ENCODE results near the gene OBSCN.

OBSCN gene

GRCh38 chr1:228207851-228208821 is at the start of gene OBSCN:
Gene OBSCN, plus strand, starts transcription at chr1:228208044. Its CDS starts 3,740 bp downstream, at chr1:228211784.
- H3K4me1 ChIP-seq (ENCODE audit: control insufficient read depth in 2 of 2, insufficient read depth in 2 of 2, low read length in 2 of 2) = no peaks in the 10 kb centered on the region
- H3K9ac ChIP-seq (ENCODE audit: low read depth in 1 of 2, low read length in 2 of 2) = no peak within 1 kb of the TSS
- H3K36me3 ChIP-seq (ENCODE audit: control insufficient read depth in 2 of 2, insufficient read depth in 2 of 2, low read length in 2 of 2) = no peaks in the 10 kb centered on the region
- no peaks in the 10 kb centered on the region for H3K9me3 ChIP-seq (ENCODE audit: control insufficient read depth in 2 of 2, low read length in 2 of 2)
- no peak within 1 kb of the TSS for H3K27ac ChIP-seq (ENCODE audit: low read depth in 2 of 2, low read length in 2 of 2)
- H3K27me3 ChIP-seq (ENCODE audit: control insufficient read depth in 2 of 2, insufficient read depth in 2 of 2, low read length in 2 of 2) = peaks cover 0 to 4% of the 10 kb centered on the region in 2 donors
- H3K4me3 ChIP-seq (ENCODE audit: low read length in 2 of 2) = no peak within 1 kb of the TSS

DNA sequence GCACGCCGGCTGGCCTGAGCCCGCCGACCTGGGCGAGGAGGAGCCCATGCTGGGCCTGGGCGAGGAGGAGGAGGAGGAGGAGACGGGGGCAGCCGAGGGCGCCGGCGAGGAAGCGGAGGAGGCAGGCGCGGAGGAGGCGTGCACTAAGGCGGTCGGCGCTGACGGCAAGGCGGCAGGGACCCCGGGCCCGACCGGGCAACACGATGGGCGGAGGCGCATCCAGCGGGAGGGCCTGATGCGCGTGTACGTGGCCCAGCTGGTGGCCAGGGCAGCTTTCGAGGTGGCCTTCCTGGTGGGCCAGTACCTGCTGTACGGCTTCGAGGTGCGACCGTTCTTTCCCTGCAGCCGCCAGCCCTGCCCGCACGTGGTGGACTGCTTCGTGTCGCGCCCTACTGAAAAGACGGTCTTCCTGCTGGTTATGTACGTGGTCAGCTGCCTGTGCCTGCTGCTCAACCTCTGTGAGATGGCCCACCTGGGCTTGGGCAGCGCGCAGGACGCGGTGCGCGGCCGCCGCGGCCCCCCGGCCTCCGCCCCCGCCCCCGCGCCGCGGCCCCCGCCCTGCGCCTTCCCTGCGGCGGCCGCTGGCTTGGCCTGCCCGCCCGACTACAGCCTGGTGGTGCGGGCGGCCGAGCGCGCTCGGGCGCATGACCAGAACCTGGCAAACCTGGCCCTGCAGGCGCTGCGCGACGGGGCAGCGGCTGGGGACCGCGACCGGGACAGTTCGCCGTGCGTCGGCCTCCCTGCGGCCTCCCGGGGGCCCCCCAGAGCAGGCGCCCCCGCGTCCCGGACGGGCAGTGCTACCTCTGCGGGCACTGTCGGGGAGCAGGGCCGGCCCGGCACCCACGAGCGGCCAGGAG is 49.5 kb upstream of the OBSCN start:
- H3K27ac ChIP-seq (ENCODE audit: low read depth in 2 of 2, low read length in 2 of 2) = no peak overlapping the region
- peaks cover 5 to 6% of the 10 kb centered on the region in 2 donors for H3K4me1 ChIP-seq (ENCODE audit: control insufficient read depth in 2 of 2, insufficient read depth in 2 of 2, low read length in 2 of 2)
- no peaks in the 10 kb centered on the region for H3K36me3 ChIP-seq (ENCODE audit: control insufficient read depth in 2 of 2, insufficient read depth in 2 of 2, low read length in 2 of 2)
- H3K9ac ChIP-seq (ENCODE audit: low read depth in 1 of 2, low read length in 2 of 2) = no peak overlapping the region
- H3K4me3 ChIP-seq (ENCODE audit: low read length in 2 of 2) = no peak overlapping the region
- H3K27me3 ChIP-seq (ENCODE audit: control insufficient read depth in 2 of 2, insufficient read depth in 2 of 2, low read length in 2 of 2) = peaks cover 0 to 2% of the 10 kb centered on the region in 2 donors
- H3K9me3 ChIP-seq (ENCODE audit: control insufficient read depth in 2 of 2, low read length in 2 of 2) = no peaks in the 10 kb centered on the region

DNA sequence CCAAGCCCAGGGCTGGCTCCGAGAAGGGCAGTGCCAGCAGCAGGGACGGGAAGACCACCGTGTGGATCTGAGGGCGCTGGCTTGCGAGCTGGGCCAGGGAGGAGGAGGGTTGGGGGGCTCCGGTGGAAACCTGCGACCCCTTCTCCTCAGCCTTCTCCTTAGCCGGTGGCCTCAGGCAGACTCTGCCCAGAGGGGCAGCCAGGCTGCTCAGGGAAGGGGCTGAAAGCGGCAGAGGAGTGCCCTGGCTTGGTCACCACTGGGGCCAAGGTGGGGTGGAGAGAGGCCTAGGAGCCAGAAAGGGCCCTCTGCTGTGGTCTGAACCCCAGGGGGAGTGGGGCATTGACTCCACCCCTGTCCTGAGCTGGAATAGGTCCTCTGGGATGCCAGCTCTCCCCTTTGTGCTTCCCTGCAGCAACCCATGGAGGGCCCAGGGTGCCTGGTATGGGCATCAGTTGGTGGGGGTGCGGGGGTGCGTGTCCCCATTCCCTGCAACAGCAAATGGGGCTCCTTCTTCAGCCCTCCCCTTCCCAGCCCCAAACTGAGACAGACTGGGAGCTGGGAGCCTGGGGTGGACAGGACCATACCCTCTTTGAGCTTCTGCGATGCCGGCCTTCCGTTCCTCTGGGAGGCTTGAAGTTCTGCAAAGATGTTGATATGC is 48.7 kb upstream of the OBSCN start:
- Histone ChIP-seq H3K9ac (ENCODE audit: low read depth in 1 of 2, low read length in 2 of 2) (no peak overlapping the region), H3K36me3 (ENCODE audit: control insufficient read depth in 2 of 2, insufficient read depth in 2 of 2, low read length in 2 of 2) (no peaks in the 10 kb centered on the region), H3K9me3 (ENCODE audit: control insufficient read depth in 2 of 2, low read length in 2 of 2) (no peaks in the 10 kb centered on the region), H3K4me1 (ENCODE audit: control insufficient read depth in 2 of 2, insufficient read depth in 2 of 2, low read length in 2 of 2) (peaks cover 5 to 6% of the 10 kb centered on the region in 2 donors), H3K27ac (ENCODE audit: low read depth in 2 of 2, low read length in 2 of 2) (no peak overlapping the region), H3K27me3 (ENCODE audit: control insufficient read depth in 2 of 2, insufficient read depth in 2 of 2, low read length in 2 of 2) (peaks cover 0 to 2% of the 10 kb centered on the region in 2 donors), H3K4me3 (ENCODE audit: low read length in 2 of 2) (no peak overlapping the region)

- Histone ChIP-seq H3K9ac (ENCODE audit: low read depth in 1 of 2, low read length in 2 of 2) (no peak overlapping the region), H3K4me1 (ENCODE audit: control insufficient read depth in 2 of 2, insufficient read depth in 2 of 2, low read length in 2 of 2) (peaks cover 6 to 9% of the 10 kb centered on the region in 2 donors), H3K27ac (ENCODE audit: low read depth in 2 of 2, low read length in 2 of 2) (no peak overlapping the region), H3K4me3 (ENCODE audit: low read length in 2 of 2) (no peak overlapping the region), H3K36me3 (ENCODE audit: control insufficient read depth in 2 of 2, insufficient read depth in 2 of 2, low read length in 2 of 2) (no peaks in the 10 kb centered on the region), H3K9me3 (ENCODE audit: control insufficient read depth in 2 of 2, low read length in 2 of 2) (no peaks in the 10 kb centered on the region), H3K27me3 (ENCODE audit: control insufficient read depth in 2 of 2, insufficient read depth in 2 of 2, low read length in 2 of 2) (peaks cover 0 to 2% of the 10 kb centered on the region in 2 donors)
Observed at GRCh38 chr1:228160201-228160761, 47.6 kb upstream of the OBSCN start.

- Histone ChIP-seq H3K4me1 (ENCODE audit: control insufficient read depth in 2 of 2, insufficient read depth in 2 of 2, low read length in 2 of 2) (peaks cover 8 to 10% of the 10 kb centered on the region in 2 donors), H3K27me3 (ENCODE audit: control insufficient read depth in 2 of 2, insufficient read depth in 2 of 2, low read length in 2 of 2) (peaks cover 0 to 2% of the 10 kb centered on the region in 2 donors), H3K27ac (ENCODE audit: low read depth in 2 of 2, low read length in 2 of 2) (no peak overlapping the region), H3K9ac (ENCODE audit: low read depth in 1 of 2, low read length in 2 of 2) (no peak overlapping the region), H3K9me3 (ENCODE audit: control insufficient read depth in 2 of 2, low read length in 2 of 2) (no peaks in the 10 kb centered on the region), H3K36me3 (ENCODE audit: control insufficient read depth in 2 of 2, insufficient read depth in 2 of 2, low read length in 2 of 2) (no peaks in the 10 kb centered on the region), H3K4me3 (ENCODE audit: low read length in 2 of 2) (no peak overlapping the region)
Observed at GRCh38 chr1:228161362-228161761, 46.5 kb upstream of the OBSCN start.

DNA sequence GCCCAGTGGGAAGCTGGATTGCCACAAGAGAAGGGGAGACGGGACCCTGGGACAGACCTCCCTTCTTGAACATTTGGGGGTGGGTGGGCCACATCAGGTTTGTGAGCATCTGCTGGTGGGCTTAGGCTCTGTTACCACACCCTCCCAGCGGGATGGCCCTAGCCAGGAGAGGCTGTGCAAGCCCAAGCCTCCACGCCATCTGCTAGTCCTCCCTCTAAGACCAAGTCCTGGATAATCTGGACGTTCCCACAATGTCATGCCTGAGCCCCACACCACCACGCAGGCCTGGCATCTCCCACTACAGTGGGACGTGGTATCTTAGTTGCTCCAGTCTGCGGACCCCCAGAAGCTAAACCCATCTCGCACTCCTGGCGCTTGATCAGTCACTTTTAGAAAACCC is 46.0 kb upstream of the OBSCN start:
- no peak overlapping the region for H3K9ac ChIP-seq (ENCODE audit: low read depth in 1 of 2, low read length in 2 of 2)
- peaks cover 13 to 16% of the 10 kb centered on the region in 2 donors for H3K4me1 ChIP-seq (ENCODE audit: control insufficient read depth in 2 of 2, insufficient read depth in 2 of 2, low read length in 2 of 2)
- no peak overlapping the region for H3K4me3 ChIP-seq (ENCODE audit: low read length in 2 of 2)
- peaks cover 0 to 2% of the 10 kb centered on the region in 2 donors for H3K27me3 ChIP-seq (ENCODE audit: control insufficient read depth in 2 of 2, insufficient read depth in 2 of 2, low read length in 2 of 2)
- no peaks in the 10 kb centered on the region for H3K36me3 ChIP-seq (ENCODE audit: control insufficient read depth in 2 of 2, insufficient read depth in 2 of 2, low read length in 2 of 2)
- no peak overlapping the region for H3K27ac ChIP-seq (ENCODE audit: low read depth in 2 of 2, low read length in 2 of 2)
- H3K9me3 ChIP-seq (ENCODE audit: control insufficient read depth in 2 of 2, low read length in 2 of 2) = no peaks in the 10 kb centered on the region

- H3K36me3 ChIP-seq (ENCODE audit: control insufficient read depth in 2 of 2, insufficient read depth in 2 of 2, low read length in 2 of 2) = no peaks in the 10 kb centered on the region
- H3K27me3 ChIP-seq (ENCODE audit: control insufficient read depth in 2 of 2, insufficient read depth in 2 of 2, low read length in 2 of 2) = peaks cover 0 to 2% of the 10 kb centered on the region in 2 donors
- no peak overlapping the region for H3K4me3 ChIP-seq (ENCODE audit: low read length in 2 of 2)
- H3K27ac ChIP-seq (ENCODE audit: low read depth in 2 of 2, low read length in 2 of 2) = peak overlapping the region; percentile 23 to 38
- H3K9ac ChIP-seq (ENCODE audit: low read depth in 1 of 2, low read length in 2 of 2) = no peak overlapping the region
- peaks cover 14 to 16% of the 10 kb centered on the region in 2 donors for H3K4me1 ChIP-seq (ENCODE audit: control insufficient read depth in 2 of 2, insufficient read depth in 2 of 2, low read length in 2 of 2)
- H3K9me3 ChIP-seq (ENCODE audit: control insufficient read depth in 2 of 2, low read length in 2 of 2) = no peaks in the 10 kb centered on the region
Observed at GRCh38 chr1:228162286-228163006, 45.4 kb upstream of the OBSCN start.

GRCh38 chr1:228163007-228163753 is 44.7 kb upstream of the OBSCN start:
- Histone ChIP-seq H3K36me3 (ENCODE audit: control insufficient read depth in 2 of 2, insufficient read depth in 2 of 2, low read length in 2 of 2) (no peaks in the 10 kb centered on the region), H3K4me3 (ENCODE audit: low read length in 2 of 2) (no peak overlapping the region), H3K27ac (ENCODE audit: low read depth in 2 of 2, low read length in 2 of 2) (peak overlapping the region; percentile 23 to 38), H3K9me3 (ENCODE audit: control insufficient read depth in 2 of 2, low read length in 2 of 2) (no peaks in the 10 kb centered on the region), H3K27me3 (ENCODE audit: control insufficient read depth in 2 of 2, insufficient read depth in 2 of 2, low read length in 2 of 2) (peaks cover 0 to 2% of the 10 kb centered on the region in 2 donors), H3K4me1 (ENCODE audit: control insufficient read depth in 2 of 2, insufficient read depth in 2 of 2, low read length in 2 of 2) (peaks cover 14 to 16% of the 10 kb centered on the region in 2 donors), H3K9ac (ENCODE audit: low read depth in 1 of 2, low read length in 2 of 2) (no peak overlapping the region)

All from mucosa of rectum (tissue), 2 donors.